KG1 (cell line): ENCODE results near the gene PRR7.

ENCODE experiments used
- DNase-seq: peaks from one replicate; lab custom pipeline; 2025; lab: John Stamatoyannopoulos, UW

Gene PRR7

GRCh38 chr5:177499842-177500241 lies 53.2 kb downstream of the PRR7 start:
- no peak for DNase-seq

GRCh38 chr5:177500685-177501522 lies 54.3 kb downstream of the PRR7 start:
- DNase-seq = peak; percentile 78

GRCh38 chr5:177501874-177502678 lies 55.5 kb downstream of the PRR7 start:
- DNase-seq = no peak

GRCh38 chr5:177502886-177503285 lies 56.3 kb downstream of the PRR7 start:
- no peak for DNase-seq

- no peak for DNase-seq
Observed at GRCh38 chr5:177503351-177504085, 56.9 kb downstream of the PRR7 start.

GRCh38 chr5:177504086-177505056 lies 57.8 kb downstream of the PRR7 start:
- DNase-seq = no peak

- DNase-seq = no peak
Observed at GRCh38 chr5:177505075-177505474, 58.5 kb downstream of the PRR7 start.
